Keratinocyte (primary cell): ENCODE data around the gene PKNOX2. TPM values are rescaled to one million over a fixed set of nuclear protein-coding genes. Genes with fewer than 3 reads are reported as not detected.

Source experiments
- DNase-seq: peaks from one replicate; pipeline ENCODE4 v3.0.0-alpha.2; 2011; ENCODE audit warnings: low read depth, missing footprints, low spot score
- FAIRE-seq: peaks from 2 replicates; lab custom pipeline; 2011; peaks lifted over from hg19 to GRCh38; lab: Jason Lieb, UNC
- H2AFZ ChIP-seq: 2 replicates; pipeline ENCODE4 v1.6.0; 2012; ENCODE audit warnings: low read length, control low read depth, inconsistent platforms; ENCODE audit not compliant: control insufficient read depth
- H3K27ac ChIP-seq: 2 replicates; pipeline ENCODE4 v1.5.1; 2011; ENCODE audit warnings: low read length; ENCODE audit not compliant: control insufficient read depth, insufficient read depth
- H3K27me3 ChIP-seq: 3 replicates; pipeline ENCODE4 v1.6.0; 2011; ENCODE audit warnings: low read length; ENCODE audit not compliant: control insufficient read depth, insufficient read depth; ENCODE audit errors: extremely low read depth
- H3K36me3 ChIP-seq, 2 experiments: 2 replicates in 1 of 2; 3 replicates in 1 of 2; pipeline ENCODE4 v1.5.1; 2011; ENCODE audit warnings: low read length in 2 of 2, mild to moderate bottlenecking in 1 of 2; ENCODE audit not compliant: control insufficient read depth in 2 of 2, insufficient read depth in 2 of 2; ENCODE audit errors: extremely low read depth in 1 of 2
- H3K4me1 ChIP-seq: 3 replicates; pipeline ENCODE4 v1.5.1; 2011; ENCODE audit warnings: low read length; ENCODE audit not compliant: control insufficient read depth, insufficient read depth; ENCODE audit errors: extremely low read depth
- H3K4me2 ChIP-seq: 3 replicates; pipeline ENCODE4 v1.6.0; 2011; ENCODE audit warnings: low read depth, low read length; ENCODE audit not compliant: control insufficient read depth, insufficient read depth; ENCODE audit errors: extremely low read depth
- H3K4me3 ChIP-seq, 3 experiments: fragments of 200-600 bp in 1 of 3; sonication (generic) in 1 of 3; 2 replicates in 2 of 3; 3 replicates in 1 of 3; pipeline ENCODE4 v1.5.1; 2011 to 2016; ENCODE audit warnings: low read length in 3 of 3, mild to moderate bottlenecking in 3 of 3, control low read depth in 2 of 3, inconsistent platforms in 1 of 3, low read depth in 1 of 3, mixed read lengths in 1 of 3, mixed run types in 1 of 3, moderate library complexity in 1 of 3; ENCODE audit not compliant: control insufficient read depth in 2 of 3, insufficient read depth in 2 of 3; ENCODE audit errors: extremely low read depth in 1 of 3
- H3K79me2 ChIP-seq: 2 replicates; pipeline ENCODE4 v1.6.0; 2012; ENCODE audit warnings: low read length; ENCODE audit not compliant: control insufficient read depth, insufficient read depth
- H3K9ac ChIP-seq: 3 replicates; pipeline ENCODE4 v1.6.0; 2011; ENCODE audit warnings: low read length; ENCODE audit not compliant: control insufficient read depth, insufficient read depth; ENCODE audit errors: extremely low read depth
- H3K9me1 ChIP-seq: 3 replicates; pipeline ENCODE4 v1.6.0; 2011; ENCODE audit warnings: low read length; ENCODE audit not compliant: control insufficient read depth, insufficient read depth; ENCODE audit errors: extremely low read depth
- H3K9me3 ChIP-seq: 2 replicates; pipeline ENCODE4 v1.5.1; 2012; ENCODE audit warnings: low read depth, low read length; ENCODE audit not compliant: control insufficient read depth
- H4K20me1 ChIP-seq: 3 replicates; pipeline ENCODE4 v1.6.0; 2011; ENCODE audit warnings: low read length; ENCODE audit not compliant: control insufficient read depth, insufficient read depth; ENCODE audit errors: extremely low read depth
- EZH2 ChIP-seq: IDR thresholded peaks from one replicate; pipeline ENCODE4 v1.6.1; 2012; ENCODE audit warnings: inconsistent platforms, mild to moderate bottlenecking, low read length, moderate library complexity
- dilution Hi-C: fragments of 300-500 bp; cut with MboI; formaldehyde crosslinking; loops from one replicate; pipeline ENCODE4 v1.7.0; 2020; ENCODE audit warnings: low sequenced_read_pairs; ENCODE audit not compliant: extremely low pct_ligation_motif_present
- polyA plus RNA-seq, 5 experiments: library from polyadenylated mRNA; depleted of rRNA in 3 of 5; stranded (reverse) in 3 of 5; stranded (forward) in 1 of 5; unstranded in 1 of 5; fragments of >200 nt; gene quantifications; 1 replicate in 1 of 5; 2 replicates in 3 of 5; 3 replicates in 1 of 5; pipeline versions ENCODE4 v1.2.1 to v1.2.3, GENCODE V29; 2011 to 2012; ENCODE audit warnings: missing spikeins in 2 of 5, low read depth in 1 of 5, low replicate concordance in 1 of 5
- TF ChIP-seq, protein P1 (sequence below), 3 experiments: IDR thresholded peaks in 1 of 3; conservative IDR thresholded peaks in 1 of 3; optimal IDR thresholded peaks in 1 of 3; 2 replicates in 2 of 3; 3 replicates in 1 of 3; pipeline versions ENCODE3 to v1.5.1; 2011; ENCODE audit warnings: low read length in 3 of 3, mild to moderate bottlenecking in 3 of 3, moderate library complexity in 2 of 3, control low read depth in 1 of 3, inconsistent platforms in 1 of 3; ENCODE audit not compliant: insufficient read depth in 2 of 3; ENCODE audit errors: extremely low read depth in 1 of 3

Gene PKNOX2
- polyA plus RNA-seq, 1 donor (not counting 4 experiments of a cell fraction or from before 2014, with no cell fraction given): 0.05 TPM

- Histone ChIP-seq H3K27me3 (peaks cover 4% of the 10 kb centered on the region), H2AFZ (no peak overlapping the region), H3K27ac (no peak overlapping the region), H3K79me2 (no peaks in the 10 kb centered on the region), H3K4me3 (no peak overlapping the region), H3K9ac (no peak overlapping the region), H3K4me1 (peaks cover 5% of the 10 kb centered on the region), H3K36me3 (no peaks in the 10 kb centered on the region), H3K9me3 (no peaks in the 10 kb centered on the region), H4K20me1 (no peaks in the 10 kb centered on the region), H3K9me1 (no peaks in the 10 kb centered on the region), H3K4me2 (no peak overlapping the region)
- TF ChIP-seq, protein P1, sequence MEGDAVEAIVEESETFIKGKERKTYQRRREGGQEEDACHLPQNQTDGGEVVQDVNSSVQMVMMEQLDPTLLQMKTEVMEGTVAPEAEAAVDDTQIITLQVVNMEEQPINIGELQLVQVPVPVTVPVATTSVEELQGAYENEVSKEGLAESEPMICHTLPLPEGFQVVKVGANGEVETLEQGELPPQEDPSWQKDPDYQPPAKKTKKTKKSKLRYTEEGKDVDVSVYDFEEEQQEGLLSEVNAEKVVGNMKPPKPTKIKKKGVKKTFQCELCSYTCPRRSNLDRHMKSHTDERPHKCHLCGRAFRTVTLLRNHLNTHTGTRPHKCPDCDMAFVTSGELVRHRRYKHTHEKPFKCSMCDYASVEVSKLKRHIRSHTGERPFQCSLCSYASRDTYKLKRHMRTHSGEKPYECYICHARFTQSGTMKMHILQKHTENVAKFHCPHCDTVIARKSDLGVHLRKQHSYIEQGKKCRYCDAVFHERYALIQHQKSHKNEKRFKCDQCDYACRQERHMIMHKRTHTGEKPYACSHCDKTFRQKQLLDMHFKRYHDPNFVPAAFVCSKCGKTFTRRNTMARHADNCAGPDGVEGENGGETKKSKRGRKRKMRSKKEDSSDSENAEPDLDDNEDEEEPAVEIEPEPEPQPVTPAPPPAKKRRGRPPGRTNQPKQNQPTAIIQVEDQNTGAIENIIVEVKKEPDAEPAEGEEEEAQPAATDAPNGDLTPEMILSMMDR (optimal IDR thresholded peaks at IDR 0.05 in 1 of 3, IDR thresholded peaks at IDR 0.05 in 1 of 3, conservative IDR thresholded peaks at IDR 0.05 in 1 of 3; ENCODE audit: extremely low read depth in 1 of 3, insufficient read depth in 2 of 3, low read length in 3 of 3): no peak
- TF ChIP-seq EZH2: no peak
- dilution Hi-C loops: no loop called here
- DNase-seq (no peak), FAIRE-seq (no peak)
These were observed 23.5 kb downstream of the PKNOX2 start for GRCh38 chr11:125188021-125188420.

DNA sequence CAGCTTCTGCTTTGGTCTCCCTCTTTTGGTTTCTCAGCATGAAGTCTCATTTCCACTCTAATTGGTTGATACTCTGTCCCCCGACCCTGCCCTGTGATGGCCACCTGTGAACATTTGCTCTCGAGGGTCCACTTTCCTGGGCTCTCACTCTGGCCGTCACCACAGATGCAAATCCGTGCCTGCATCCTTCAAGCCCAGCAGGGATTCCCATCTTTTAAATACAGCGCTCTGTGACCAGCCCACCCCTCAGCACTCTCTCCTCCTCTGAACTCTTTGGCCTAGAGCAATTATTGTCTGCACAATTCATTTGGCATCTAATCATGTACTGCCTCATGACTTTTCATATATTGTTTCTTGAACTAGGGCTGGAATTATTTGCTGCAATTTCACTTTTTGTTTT, 26.0 kb downstream of the PKNOX2 start:
- H3K9me1 ChIP-seq: no peaks in the 10 kb centered on the region
- dilution Hi-C loops: no loop called here
- no peak overlapping the region for H2AFZ ChIP-seq
- no peaks in the 10 kb centered on the region for H3K36me3 ChIP-seq
- H3K4me2 ChIP-seq: no peak overlapping the region
- no peak overlapping the region for H3K4me3 ChIP-seq
- H3K27ac ChIP-seq: no peak overlapping the region
- TF ChIP-seq, protein P1 (optimal IDR thresholded peaks at IDR 0.05 in 1 of 3, IDR thresholded peaks at IDR 0.05 in 1 of 3, conservative IDR thresholded peaks at IDR 0.05 in 1 of 3; ENCODE audit: extremely low read depth in 1 of 3, insufficient read depth in 2 of 3, low read length in 3 of 3): no peak
- no peaks in the 10 kb centered on the region for H3K79me2 ChIP-seq
- no peaks in the 10 kb centered on the region for H4K20me1 ChIP-seq
- FAIRE-seq (no peak), DNase-seq (no peak)
- no peak overlapping the region for H3K9ac ChIP-seq
- peaks cover 5% of the 10 kb centered on the region for H3K4me1 ChIP-seq
- H3K9me3 ChIP-seq: no peaks in the 10 kb centered on the region
- H3K27me3 ChIP-seq: peaks cover 13% of the 10 kb centered on the region
